GM23338 (cell line): ENCODE data around the gene LMO7.

Experiments
- EZH2 ChIP-seq: fragments of 200-600 bp; sonication (generic); IDR thresholded peaks from one replicate; pipeline ENCODE4 v1.8.0; 2017; ENCODE audit warnings: antibody characterized with exemption, mild to moderate bottlenecking, low read depth; ENCODE audit not compliant: unreplicated experiment
- TF ChIP-seq, protein P1 (sequence below), 2 experiments: fragments of 200-600 bp in 1 of 2; sonication (generic) in 1 of 2; conservative IDR thresholded peaks; 2 replicates each; pipeline versions ENCODE4 v1.5.1 to v1.6.1; 2016 to 2017; ENCODE audit warnings: antibody characterized with exemption in 2 of 2, low read depth in 2 of 2, mild to moderate bottlenecking in 2 of 2, moderate library complexity in 1 of 2

GRCh38 chr13:75795274-75795673 is 159.1 kb downstream of the LMO7 start:
- no peak for TF ChIP-seq EZH2
- TF ChIP-seq, protein P1, sequence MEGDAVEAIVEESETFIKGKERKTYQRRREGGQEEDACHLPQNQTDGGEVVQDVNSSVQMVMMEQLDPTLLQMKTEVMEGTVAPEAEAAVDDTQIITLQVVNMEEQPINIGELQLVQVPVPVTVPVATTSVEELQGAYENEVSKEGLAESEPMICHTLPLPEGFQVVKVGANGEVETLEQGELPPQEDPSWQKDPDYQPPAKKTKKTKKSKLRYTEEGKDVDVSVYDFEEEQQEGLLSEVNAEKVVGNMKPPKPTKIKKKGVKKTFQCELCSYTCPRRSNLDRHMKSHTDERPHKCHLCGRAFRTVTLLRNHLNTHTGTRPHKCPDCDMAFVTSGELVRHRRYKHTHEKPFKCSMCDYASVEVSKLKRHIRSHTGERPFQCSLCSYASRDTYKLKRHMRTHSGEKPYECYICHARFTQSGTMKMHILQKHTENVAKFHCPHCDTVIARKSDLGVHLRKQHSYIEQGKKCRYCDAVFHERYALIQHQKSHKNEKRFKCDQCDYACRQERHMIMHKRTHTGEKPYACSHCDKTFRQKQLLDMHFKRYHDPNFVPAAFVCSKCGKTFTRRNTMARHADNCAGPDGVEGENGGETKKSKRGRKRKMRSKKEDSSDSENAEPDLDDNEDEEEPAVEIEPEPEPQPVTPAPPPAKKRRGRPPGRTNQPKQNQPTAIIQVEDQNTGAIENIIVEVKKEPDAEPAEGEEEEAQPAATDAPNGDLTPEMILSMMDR (conservative IDR thresholded peaks at IDR 0.05; ENCODE audit: low read depth in 2 of 2), result no peak
